Anterior cingulate cortex (tissue), 58 donors: ENCODE measurements around the gene LEKR1.
"Not testable (repeated sequence)": the region's sequence is repeated elsewhere in the genome, so short reads cannot be mapped to it uniquely, and the experiment has no call there.

ENCODE experiments used
- DNase-seq, 58 donors: peaks; one replicate each; lab custom pipeline; 2025; lab: John Stamatoyannopoulos, UW

LEKR1 gene

DNA sequence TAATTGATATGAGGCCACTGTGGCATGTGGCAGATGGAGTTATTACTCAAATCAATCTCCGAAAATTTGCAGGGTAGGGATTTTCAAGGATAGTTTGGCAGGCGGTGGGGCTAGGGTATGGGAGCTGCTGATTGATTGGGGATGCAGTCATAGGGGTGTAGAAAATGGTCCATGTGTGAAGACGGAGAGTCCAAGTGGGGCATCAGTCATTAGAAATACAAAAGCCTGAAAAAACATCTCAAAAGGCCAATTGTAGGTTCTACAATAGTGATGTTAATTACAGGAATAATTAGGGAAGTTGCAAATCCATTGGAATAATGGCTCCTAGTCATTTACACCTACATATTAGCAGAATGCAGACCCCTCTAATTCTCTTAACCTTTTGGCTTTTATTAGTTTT, 4.9 kb downstream of the LEKR1 start:
- no peak for DNase-seq

- no peak for DNase-seq
These were observed 8.3 kb downstream of the LEKR1 start for GRCh38 chr3:156834435-156834834.

DNA sequence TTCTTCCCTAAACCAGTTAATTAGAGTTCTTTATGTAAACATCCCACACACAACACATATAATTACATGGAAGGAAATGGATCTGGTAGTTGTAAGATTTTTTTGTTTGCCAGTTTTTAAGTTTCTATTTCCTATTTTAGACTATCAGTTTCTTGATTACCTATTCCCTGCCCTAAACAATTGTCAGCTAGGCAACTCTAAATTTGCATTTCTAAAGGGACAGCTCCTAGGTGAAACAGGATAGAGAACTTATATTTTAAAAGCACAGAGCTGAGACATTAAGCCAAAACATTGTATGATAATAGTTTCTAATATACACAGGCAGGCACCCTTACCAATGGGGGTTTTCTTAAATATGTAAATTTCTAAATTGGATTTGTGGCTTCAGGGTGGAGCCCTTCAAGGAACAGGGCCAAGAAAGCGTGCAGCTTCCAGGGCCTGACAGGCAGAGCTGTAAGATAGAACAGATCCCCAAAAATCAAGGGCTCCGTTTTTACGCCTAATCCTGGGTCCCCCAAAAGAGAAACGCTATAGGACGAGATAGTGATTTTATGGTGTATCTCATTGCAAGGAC, 8.9 kb downstream of the LEKR1 start:
- DNase-seq, result no peak

GRCh38 chr3:156836701-156837100, 10.5 kb downstream of the LEKR1 start:
- DNase-seq, result no peak

- no peak for DNase-seq
These were observed 11.0 kb downstream of the LEKR1 start for GRCh38 chr3:156837115-156837514.

DNA sequence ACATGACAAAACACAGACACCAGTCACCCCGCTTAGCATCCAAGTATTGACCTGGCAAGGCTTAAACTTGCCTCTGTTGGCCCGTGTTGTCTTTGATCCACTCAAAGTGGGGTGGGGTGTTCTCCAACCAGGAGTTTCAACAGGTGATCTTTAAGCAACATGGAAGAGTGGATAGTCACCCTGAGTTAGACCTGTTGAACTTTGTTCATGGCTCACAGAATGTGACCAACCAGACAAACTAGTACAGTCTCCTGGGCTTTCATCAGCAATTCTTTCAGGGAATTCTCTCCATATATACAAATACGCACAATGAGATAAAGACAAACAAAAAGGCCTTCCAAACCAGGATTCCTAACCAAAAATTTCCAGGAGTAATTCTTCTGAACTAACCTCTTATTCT, 11.9 kb downstream of the LEKR1 start:
- no peak for DNase-seq

DNA sequence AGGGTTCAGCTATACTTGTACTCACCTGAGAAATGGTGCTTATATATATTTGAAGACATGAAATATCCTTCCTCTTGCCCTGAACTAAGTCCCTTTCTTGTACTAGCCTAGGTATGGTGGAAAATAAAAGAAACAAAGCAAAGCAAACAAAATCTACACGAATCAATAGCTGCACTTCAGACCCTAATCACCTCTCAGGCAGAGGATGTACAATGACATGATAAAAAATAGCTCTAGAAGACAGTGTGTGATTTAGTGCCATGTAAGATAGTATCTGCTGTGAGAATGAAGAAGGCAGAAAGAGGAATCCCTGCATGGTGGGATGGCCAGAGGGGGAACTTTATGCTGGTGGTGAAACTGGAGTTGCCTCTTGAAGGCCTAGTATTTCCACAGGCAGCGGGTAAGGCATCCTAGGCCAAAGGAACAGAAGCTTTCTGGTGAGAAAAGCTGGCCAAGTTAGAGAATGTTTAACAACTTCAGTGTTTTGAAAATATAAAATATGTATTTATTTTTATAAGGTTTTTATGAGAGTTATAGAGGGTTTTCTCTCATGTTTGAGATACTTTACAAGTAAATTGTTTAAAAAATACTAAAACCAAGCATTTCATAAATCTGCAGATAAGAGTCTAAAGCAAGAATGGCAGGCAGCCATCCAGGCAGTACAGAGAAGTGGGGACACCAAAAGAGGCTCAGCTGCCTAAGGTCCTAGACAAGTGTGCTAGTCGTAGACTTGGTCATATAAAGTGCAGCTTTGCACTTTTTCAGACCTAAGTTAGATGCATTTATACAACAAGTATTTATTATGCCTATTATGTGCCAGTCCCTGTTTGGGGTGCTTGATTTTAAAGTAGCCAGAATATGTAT, 14.9 kb downstream of the LEKR1 start:
- no peak for DNase-seq

- DNase-seq, result no peak
These were observed 17.1 kb downstream of the LEKR1 start for GRCh38 chr3:156843071-156843808.

- no peak for DNase-seq
These were observed 21.7 kb downstream of the LEKR1 start for GRCh38 chr3:156847752-156848448.

DNA sequence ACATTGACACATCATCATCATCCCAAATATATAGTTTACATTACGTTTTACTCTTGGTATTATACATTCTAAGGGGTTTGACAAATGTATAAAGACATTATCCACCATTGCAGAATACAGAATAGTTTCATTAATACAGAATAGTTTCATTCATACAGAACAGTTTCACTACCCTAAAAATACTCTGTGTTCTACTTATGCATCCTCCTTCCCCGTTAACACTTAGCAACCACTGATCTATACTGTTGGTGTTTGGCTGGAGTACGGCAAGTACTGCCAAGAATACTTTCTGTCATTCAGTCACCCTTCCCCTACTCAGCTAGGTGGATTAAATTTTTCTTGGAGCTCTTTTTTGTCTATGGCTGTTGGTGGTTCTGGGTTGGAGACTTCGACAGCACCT, 33.4 kb downstream of the LEKR1 start:
- no peak for DNase-seq

GRCh38 chr3:156860873-156861272, 34.7 kb downstream of the LEKR1 start:
- no peak for DNase-seq

DNA sequence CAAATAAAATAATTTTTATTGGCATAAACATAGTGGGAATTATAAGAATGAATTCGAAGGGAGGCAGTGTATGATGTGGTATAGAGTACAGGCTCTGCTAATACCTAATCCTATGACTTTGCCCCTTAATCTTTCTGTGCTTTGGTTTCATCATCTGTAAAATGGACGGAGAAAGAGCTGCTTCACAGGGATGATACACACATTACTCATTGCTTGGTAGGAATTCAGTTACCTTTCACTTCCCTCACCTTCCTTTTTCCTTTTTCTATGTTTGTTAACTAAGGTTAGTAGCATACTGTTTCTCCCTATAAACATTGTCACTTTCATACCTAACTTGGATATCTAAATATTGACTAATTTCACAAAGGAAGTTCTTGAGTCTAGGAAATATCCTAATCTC, 36.2 kb downstream of the LEKR1 start:
- DNase-seq, result no peak

GRCh38 chr3:156865732-156866131, 39.6 kb downstream of the LEKR1 start:
- DNase-seq, result no peak

DNA sequence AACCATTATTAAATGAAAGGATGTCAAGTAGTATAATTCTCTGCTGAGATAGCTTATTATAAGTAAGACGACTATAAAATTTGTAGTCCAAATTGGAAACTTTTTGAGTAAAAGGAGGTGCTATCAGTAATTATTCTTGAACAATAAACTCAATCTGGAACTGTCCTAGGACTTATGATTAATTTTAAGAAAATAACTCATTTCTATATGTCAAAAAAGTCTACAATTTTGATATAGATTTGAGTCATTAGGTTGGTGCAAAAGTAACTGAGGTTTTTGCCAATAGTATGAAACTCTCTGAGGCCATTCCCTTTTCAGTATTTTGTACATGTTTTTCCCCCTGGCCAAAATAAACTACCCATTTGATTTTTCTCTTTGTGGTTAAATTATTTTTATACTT, 41.0 kb downstream of the LEKR1 start:
- DNase-seq, result no peak

DNA sequence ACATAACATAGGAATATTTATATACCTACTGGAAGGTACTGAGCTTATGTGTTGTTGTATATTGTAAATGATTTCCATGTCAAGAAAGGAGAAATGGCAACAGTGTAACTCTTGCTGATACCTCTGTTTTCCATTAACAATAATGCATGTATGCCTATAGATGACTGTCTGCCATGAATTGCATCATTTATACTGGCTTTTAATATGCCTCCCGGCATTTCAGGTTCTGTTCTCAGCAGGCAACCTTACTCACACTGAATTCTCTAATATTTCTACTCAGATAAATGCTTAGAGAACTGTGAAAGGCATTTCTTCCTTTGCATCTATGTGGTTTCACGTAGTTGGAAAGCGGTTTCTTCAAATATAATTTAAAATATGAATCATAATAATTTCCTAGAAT, 41.8 kb downstream of the LEKR1 start:
- DNase-seq, result no peak

GRCh38 chr3:156873906-156874305, 47.8 kb downstream of the LEKR1 start:
- DNase-seq, result no peak

- DNase-seq, result not testable (repeated sequence)
These were observed 53.3 kb downstream of the LEKR1 start for GRCh38 chr3:156879491-156879890.

DNA sequence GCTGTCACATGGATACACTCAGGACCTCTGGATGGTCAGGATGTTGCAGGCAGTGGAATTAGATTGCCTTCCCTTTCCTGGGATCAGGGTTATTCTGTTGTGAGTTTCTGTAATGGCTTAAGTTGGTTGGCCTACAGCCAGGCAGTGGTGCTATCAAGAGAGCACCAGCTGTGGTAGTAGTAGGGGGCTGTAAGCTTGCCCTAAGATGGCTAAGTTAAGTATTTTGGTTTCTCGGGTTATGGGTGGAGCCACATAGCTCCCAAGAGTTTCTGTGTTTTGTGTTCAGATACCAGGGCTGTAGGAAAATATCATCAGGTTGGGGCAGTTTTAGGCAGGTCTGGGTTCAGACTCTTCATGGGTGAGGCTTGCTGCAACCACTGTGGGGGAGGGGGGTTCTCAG, 59.6 kb downstream of the LEKR1 start:
- DNase-seq, result no peak

DNA sequence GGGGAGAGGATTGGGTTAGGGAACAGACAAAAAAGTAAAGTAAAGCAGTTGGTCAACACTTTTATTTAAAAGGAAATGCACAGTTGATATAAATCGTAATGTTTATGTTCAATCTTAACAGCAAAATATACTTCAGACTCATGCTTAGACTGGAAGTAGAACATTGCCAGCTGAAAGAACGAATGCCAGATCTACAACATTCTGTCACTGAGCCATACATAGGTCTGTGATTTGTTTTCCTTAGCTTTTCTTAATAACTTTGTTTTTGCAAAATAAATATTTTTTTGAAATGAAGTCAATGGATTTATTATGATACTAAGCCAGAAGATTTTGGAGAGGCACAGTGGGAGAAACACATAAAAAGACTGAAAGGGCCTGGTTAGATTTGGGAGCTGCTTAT, 62.0 kb downstream of the LEKR1 start:
- DNase-seq, result no peak

DNA sequence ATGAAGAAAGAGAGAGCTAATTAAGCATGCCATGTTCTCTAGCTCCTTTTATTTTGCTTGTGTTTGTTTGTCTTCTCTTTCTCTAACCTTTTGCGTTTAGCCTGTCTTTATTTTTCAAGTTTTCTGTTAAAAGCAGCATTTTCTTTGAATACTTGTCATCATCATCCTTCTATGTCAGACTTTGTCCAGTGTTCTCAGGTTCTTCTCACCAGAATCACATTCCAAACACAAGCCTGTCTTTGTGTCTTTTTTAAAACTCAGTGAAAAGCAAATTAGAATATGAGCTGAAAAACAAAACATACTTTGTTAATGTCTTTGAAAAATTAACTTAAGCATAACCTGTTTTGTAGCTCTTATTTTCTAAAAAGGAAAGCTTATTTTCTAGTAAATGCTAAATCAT, 62.4 kb downstream of the LEKR1 start:
- DNase-seq, result no peak

DNA sequence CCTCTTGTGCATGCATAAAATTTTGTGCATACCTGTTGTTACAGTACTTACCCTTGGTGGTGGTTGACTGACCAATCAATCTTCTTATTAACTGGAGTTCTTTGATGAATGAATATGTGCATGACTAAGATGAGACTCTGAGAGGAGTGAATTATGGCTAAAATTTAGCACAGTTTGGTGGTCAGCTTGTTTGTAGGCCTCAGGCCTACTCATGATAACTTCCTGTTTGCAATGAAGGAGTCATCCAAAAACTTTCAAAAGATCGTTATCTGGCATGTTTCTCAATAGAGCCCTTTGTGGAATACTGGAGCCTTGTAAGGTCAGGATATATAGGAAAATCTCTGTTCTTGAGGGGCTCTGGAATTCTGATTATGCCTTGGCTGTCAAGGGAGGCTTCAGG, 66.5 kb downstream of the LEKR1 start:
- no peak for DNase-seq
